Natural killer cell treated with Interleukin-12 subunit alpha and Interleukin-12 subunit beta and Interleukin-15 and Interleukin-18, amount 100 ng/mL, for 72 hours (primary cell): ENCODE results near the gene GASK1A. TPM values are rescaled to one million over a fixed set of nuclear protein-coding genes. Genes with fewer than 3 reads are reported as not detected.

Experiments
- ATAC-seq, 2 donors: fragments of 150-1000 bp; cut with Tn5 transposase in 1 of 2; sonication (Bioruptor Pico), chemical (Tn5 transposase) in 1 of 2; 2 replicates each; pipeline ENCODE4 v1.10.0; 2021
- DNase-seq: peaks from one replicate; pipeline ENCODE4 v3.0.0; 2022; ENCODE audit warnings: low spot score
- H3K27ac Mint-ChIP-seq, 2 donors: 1 replicate in 1 of 2; 2 replicates in 1 of 2; pipeline ENCODE4 v1.8.0; 2022; ENCODE audit warnings: mixed read lengths in 2 of 2, mild to moderate bottlenecking in 1 of 2, moderate library complexity in 1 of 2
- H3K27me3 Mint-ChIP-seq, 2 donors: 1 replicate in 1 of 2; 2 replicates in 1 of 2; pipeline ENCODE4 v1.8.0; 2022; ENCODE audit warnings: mixed read lengths in 2 of 2
- H3K36me3 Mint-ChIP-seq: one replicate; pipeline ENCODE4 v1.8.0; 2022; ENCODE audit warnings: mixed read lengths
- H3K4me1 Mint-ChIP-seq, 2 donors: 1 replicate in 1 of 2; 2 replicates in 1 of 2; pipeline ENCODE4 v1.8.0; 2022; ENCODE audit warnings: low read depth in 2 of 2, mixed read lengths in 2 of 2, mild to moderate bottlenecking in 1 of 2
- H3K4me3 Mint-ChIP-seq: one replicate; pipeline ENCODE4 v1.8.0; 2022; ENCODE audit warnings: mixed read lengths
- H3K9me3 Mint-ChIP-seq: 2 replicates; pipeline ENCODE4 v1.8.0; 2022; ENCODE audit warnings: mixed read lengths
- total RNA-seq, 2 donors: library from RNA; stranded (reverse); gene quantifications; one replicate each; pipeline ENCODE4 v1.2.3, GENCODE V29; 2022

GASK1A gene
- total RNA-seq, 2 donors from 2014 or later: 0.29 TPM; not detected in 1

- H3K27me3 Mint-ChIP-seq: no peaks in the 10 kb centered on the region
- no peak for ATAC-seq
- H3K4me1 Mint-ChIP-seq: peaks cover 43 to 46% of the 10 kb centered on the region in 2 donors
- DNase-seq: no peak
- H3K27ac Mint-ChIP-seq: no peak overlapping the region
- H3K9me3 Mint-ChIP-seq: no peaks in the 10 kb centered on the region
- H3K4me3 Mint-ChIP-seq: no peak overlapping the region
- H3K36me3 Mint-ChIP-seq: peaks cover 4% of the 10 kb centered on the region
Observed at GRCh38 chr3:43021186-43021585, 42.1 kb downstream of the GASK1A start.

GRCh38 chr3:43022121-43022520, 43.0 kb downstream of the GASK1A start:
- peaks cover 43 to 46% of the 10 kb centered on the region in 2 donors for H3K4me1 Mint-ChIP-seq
- DNase-seq (no peak), ATAC-seq (no peak)
- H3K27me3 Mint-ChIP-seq: no peaks in the 10 kb centered on the region
- peak overlapping the region in 1 of 2 donors; percentile 21 for H3K27ac Mint-ChIP-seq
- H3K4me3 Mint-ChIP-seq: peak overlapping the region; percentile 38
- H3K9me3 Mint-ChIP-seq: no peaks in the 10 kb centered on the region
- peaks cover 4% of the 10 kb centered on the region for H3K36me3 Mint-ChIP-seq

- no peaks in the 10 kb centered on the region for H3K27me3 Mint-ChIP-seq
- ATAC-seq (no peak), DNase-seq (no peak)
- H3K36me3 Mint-ChIP-seq: peaks cover 4% of the 10 kb centered on the region
- H3K9me3 Mint-ChIP-seq: no peaks in the 10 kb centered on the region
- H3K4me1 Mint-ChIP-seq: peaks cover 43 to 46% of the 10 kb centered on the region in 2 donors
- H3K4me3 Mint-ChIP-seq: peak overlapping the region; percentile 70
- H3K27ac Mint-ChIP-seq: peak overlapping the region in 1 of 2 donors; percentile 21
Observed at GRCh38 chr3:43023066-43023465, 44.0 kb downstream of the GASK1A start.

GRCh38 chr3:43023746-43024145, 44.6 kb downstream of the GASK1A start:
- peak; percentile 6 to 34 for ATAC-seq
- H3K27ac Mint-ChIP-seq: peak overlapping the region; percentile 20 to 21
- no peaks in the 10 kb centered on the region for H3K27me3 Mint-ChIP-seq
- no peaks in the 10 kb centered on the region for H3K9me3 Mint-ChIP-seq
- no peak for DNase-seq
- H3K4me3 Mint-ChIP-seq: peak overlapping the region; percentile 70
- peaks cover 4% of the 10 kb centered on the region for H3K36me3 Mint-ChIP-seq
- H3K4me1 Mint-ChIP-seq: peaks cover 45 to 46% of the 10 kb centered on the region in 2 donors

GRCh38 chr3:43024181-43024885, 45.2 kb downstream of the GASK1A start:
- H3K36me3 Mint-ChIP-seq: no peaks in the 10 kb centered on the region
- H3K27me3 Mint-ChIP-seq: no peaks in the 10 kb centered on the region
- H3K27ac Mint-ChIP-seq: peak overlapping the region; percentile 20 to 21
- DNase-seq (no peak), ATAC-seq (peak; percentile 90 to 94)
- H3K4me3 Mint-ChIP-seq: peak overlapping the region; percentile 70
- no peaks in the 10 kb centered on the region for H3K9me3 Mint-ChIP-seq
- H3K4me1 Mint-ChIP-seq: peaks cover 46 to 47% of the 10 kb centered on the region in 2 donors

- ATAC-seq: no peak
- Mint-ChIP-seq H3K27me3 (no peaks in the 10 kb centered on the region), H3K36me3 (no peaks in the 10 kb centered on the region), H3K9me3 (no peaks in the 10 kb centered on the region), H3K27ac (peak overlapping the region; percentile 20 to 21), H3K4me1 (peaks cover 51% of the 10 kb centered on the region in 2 donors), H3K4me3 (no peak overlapping the region)
- DNase-seq: no peak
Observed at GRCh38 chr3:43025423-43025822, 46.3 kb downstream of the GASK1A start.

- Mint-ChIP-seq H3K27me3 (no peaks in the 10 kb centered on the region), H3K4me1 (peaks cover 34 to 42% of the 10 kb centered on the region in 2 donors), H3K9me3 (no peaks in the 10 kb centered on the region), H3K36me3 (no peaks in the 10 kb centered on the region), H3K27ac (no peak overlapping the region), H3K4me3 (no peak overlapping the region)
- ATAC-seq (no peak), DNase-seq (no peak)
Observed at GRCh38 chr3:43028001-43028400, 48.9 kb downstream of the GASK1A start.

- ATAC-seq: peak in 1 of 2 donors; percentile 4
- Mint-ChIP-seq H3K4me1 (peaks cover 25 to 34% of the 10 kb centered on the region in 2 donors), H3K4me3 (no peak overlapping the region), H3K9me3 (no peaks in the 10 kb centered on the region), H3K36me3 (no peaks in the 10 kb centered on the region), H3K27me3 (no peaks in the 10 kb centered on the region), H3K27ac (no peak overlapping the region)
- DNase-seq: no peak
Observed at GRCh38 chr3:43028678-43029490, 49.8 kb downstream of the GASK1A start.

GRCh38 chr3:43030162-43030935, 51.2 kb downstream of the GASK1A start:
- Mint-ChIP-seq H3K9me3 (no peaks in the 10 kb centered on the region), H3K4me3 (no peak overlapping the region), H3K27me3 (no peaks in the 10 kb centered on the region), H3K4me1 (peaks cover 15 to 30% of the 10 kb centered on the region in 2 donors), H3K27ac (no peak overlapping the region), H3K36me3 (no peaks in the 10 kb centered on the region)
- DNase-seq: no peak
- ATAC-seq: no peak

- Mint-ChIP-seq H3K4me1 (peaks cover 14 to 38% of the 10 kb centered on the region in 2 donors), H3K27ac (no peak overlapping the region), H3K9me3 (no peaks in the 10 kb centered on the region), H3K4me3 (no peak overlapping the region), H3K27me3 (no peaks in the 10 kb centered on the region), H3K36me3 (no peaks in the 10 kb centered on the region)
- ATAC-seq (no peak), DNase-seq (no peak)
Observed at GRCh38 chr3:43031485-43031884, 52.4 kb downstream of the GASK1A start.

- no peak overlapping the region for H3K27ac Mint-ChIP-seq
- ATAC-seq: no peak
- DNase-seq: no peak
- no peaks in the 10 kb centered on the region for H3K27me3 Mint-ChIP-seq
- H3K9me3 Mint-ChIP-seq: no peaks in the 10 kb centered on the region
- peaks cover 20 to 43% of the 10 kb centered on the region in 2 donors for H3K4me1 Mint-ChIP-seq
- H3K4me3 Mint-ChIP-seq: no peak overlapping the region
- H3K36me3 Mint-ChIP-seq: no peaks in the 10 kb centered on the region
Observed at GRCh38 chr3:43031889-43032545, 52.9 kb downstream of the GASK1A start.

- Mint-ChIP-seq H3K27ac (no peak overlapping the region), H3K36me3 (no peaks in the 10 kb centered on the region), H3K27me3 (no peaks in the 10 kb centered on the region), H3K4me1 (peaks cover 26 to 46% of the 10 kb centered on the region in 2 donors), H3K9me3 (no peaks in the 10 kb centered on the region), H3K4me3 (no peak overlapping the region)
- ATAC-seq: no peak
- DNase-seq: no peak
Observed at GRCh38 chr3:43032646-43033628, 53.8 kb downstream of the GASK1A start.
